Epithelial cell of esophagus (primary cell): ENCODE results near the gene SH3PXD2A.

Source experiments
- DNase-seq: peaks from one replicate; pipeline ENCODE4 v3.0.0; 2010; ENCODE audit warnings: low read depth
- H3K4me3 ChIP-seq: 2 replicates; pipeline ENCODE4 v1.5.1; 2011; ENCODE audit warnings: mild to moderate bottlenecking, low read length, control low read depth
- TF ChIP-seq, protein P1 (sequence below): IDR thresholded peaks from 2 replicates; pipeline ENCODE4 v1.5.1; 2011; ENCODE audit warnings: low read depth, mild to moderate bottlenecking, low read length, control low read depth, inconsistent platforms; ENCODE audit not compliant: insufficient read depth; ENCODE audit errors: missing control alignments

Gene SH3PXD2A

DNA sequence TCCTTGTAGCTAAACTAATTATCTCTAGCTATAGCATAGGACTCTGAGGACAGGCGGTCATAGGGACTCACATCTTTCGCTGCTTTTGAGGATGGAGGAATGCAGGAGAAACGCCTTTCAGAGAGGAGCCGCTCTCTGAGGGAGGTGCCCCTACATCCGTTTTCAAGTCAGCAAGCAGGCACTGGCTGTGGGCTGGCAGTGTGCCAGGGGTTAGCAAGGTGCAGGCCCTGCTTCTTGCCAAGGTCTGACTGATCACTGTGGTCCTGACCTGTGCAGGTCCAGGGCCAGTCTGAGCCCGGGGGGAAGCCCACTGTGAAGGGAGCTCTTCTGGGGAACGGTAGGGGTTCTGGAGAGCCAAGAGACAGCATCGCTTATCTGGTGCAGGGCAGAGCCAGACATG lies 89.4 kb downstream of the SH3PXD2A start:
- TF ChIP-seq, protein P1, sequence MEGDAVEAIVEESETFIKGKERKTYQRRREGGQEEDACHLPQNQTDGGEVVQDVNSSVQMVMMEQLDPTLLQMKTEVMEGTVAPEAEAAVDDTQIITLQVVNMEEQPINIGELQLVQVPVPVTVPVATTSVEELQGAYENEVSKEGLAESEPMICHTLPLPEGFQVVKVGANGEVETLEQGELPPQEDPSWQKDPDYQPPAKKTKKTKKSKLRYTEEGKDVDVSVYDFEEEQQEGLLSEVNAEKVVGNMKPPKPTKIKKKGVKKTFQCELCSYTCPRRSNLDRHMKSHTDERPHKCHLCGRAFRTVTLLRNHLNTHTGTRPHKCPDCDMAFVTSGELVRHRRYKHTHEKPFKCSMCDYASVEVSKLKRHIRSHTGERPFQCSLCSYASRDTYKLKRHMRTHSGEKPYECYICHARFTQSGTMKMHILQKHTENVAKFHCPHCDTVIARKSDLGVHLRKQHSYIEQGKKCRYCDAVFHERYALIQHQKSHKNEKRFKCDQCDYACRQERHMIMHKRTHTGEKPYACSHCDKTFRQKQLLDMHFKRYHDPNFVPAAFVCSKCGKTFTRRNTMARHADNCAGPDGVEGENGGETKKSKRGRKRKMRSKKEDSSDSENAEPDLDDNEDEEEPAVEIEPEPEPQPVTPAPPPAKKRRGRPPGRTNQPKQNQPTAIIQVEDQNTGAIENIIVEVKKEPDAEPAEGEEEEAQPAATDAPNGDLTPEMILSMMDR = no peak
- no peak for DNase-seq
- no peak overlapping the region for H3K4me3 ChIP-seq

DNA sequence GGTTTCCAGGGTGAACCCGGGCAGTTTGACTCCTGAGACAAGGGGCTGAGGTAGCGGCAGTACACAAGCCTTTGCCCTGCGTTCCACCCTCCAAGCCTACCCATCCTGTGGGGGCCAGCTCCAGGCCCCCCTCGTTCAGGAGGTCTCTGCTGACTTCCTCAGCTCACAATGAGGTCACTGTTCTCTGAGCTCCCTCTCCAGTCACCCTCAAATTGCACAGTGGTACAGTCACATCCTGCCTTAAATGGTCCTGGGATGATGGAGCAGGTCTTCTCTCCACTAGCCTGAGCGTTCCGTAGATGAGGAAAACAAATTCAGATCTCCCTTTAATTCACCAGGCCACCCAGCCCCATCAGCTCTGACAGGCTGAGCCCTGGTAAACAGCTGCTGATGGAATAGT lies 90.2 kb downstream of the SH3PXD2A start:
- TF ChIP-seq, protein P1 = no peak
- no peak overlapping the region for H3K4me3 ChIP-seq
- DNase-seq = peak; percentile 56

DNA sequence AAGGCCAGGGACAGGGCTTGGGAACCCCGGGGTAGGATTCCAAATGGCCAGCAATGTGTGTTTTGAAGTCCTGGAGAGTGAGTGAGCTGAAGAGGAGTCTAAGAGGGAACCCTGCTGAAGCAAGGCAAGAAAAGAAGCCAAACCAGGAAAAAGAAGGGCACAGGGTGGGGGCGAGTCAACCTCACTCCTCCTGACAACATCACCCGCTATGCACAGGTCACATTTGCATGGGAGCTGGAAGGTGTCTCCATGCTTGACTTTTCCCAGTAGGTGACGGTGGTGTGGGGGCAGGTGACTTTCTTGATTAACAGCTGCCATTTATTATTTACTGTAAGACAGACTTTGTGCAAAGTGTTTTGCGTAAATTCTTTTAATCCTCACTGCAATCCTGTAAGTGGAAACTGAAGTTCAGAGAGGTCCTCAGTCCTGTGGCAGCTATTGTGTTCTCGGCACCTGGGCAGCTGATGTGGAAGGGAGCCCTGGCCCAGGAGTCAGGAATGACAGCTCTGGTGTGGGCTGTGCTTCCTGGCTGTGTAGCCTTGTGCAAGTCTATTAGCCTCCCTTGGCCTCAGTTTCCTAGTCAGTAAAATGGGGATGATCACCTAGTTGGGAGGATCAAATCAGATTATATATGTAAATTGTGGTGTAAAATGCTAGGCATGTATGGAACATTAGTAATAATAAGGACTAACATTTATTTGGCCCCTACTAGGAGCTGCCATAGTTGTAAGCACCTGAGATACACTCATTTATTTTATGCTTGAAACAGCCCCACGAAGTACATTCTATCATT lies 90.9 kb downstream of the SH3PXD2A start:
- DNase-seq = no peak
- no peak overlapping the region for H3K4me3 ChIP-seq

DNA sequence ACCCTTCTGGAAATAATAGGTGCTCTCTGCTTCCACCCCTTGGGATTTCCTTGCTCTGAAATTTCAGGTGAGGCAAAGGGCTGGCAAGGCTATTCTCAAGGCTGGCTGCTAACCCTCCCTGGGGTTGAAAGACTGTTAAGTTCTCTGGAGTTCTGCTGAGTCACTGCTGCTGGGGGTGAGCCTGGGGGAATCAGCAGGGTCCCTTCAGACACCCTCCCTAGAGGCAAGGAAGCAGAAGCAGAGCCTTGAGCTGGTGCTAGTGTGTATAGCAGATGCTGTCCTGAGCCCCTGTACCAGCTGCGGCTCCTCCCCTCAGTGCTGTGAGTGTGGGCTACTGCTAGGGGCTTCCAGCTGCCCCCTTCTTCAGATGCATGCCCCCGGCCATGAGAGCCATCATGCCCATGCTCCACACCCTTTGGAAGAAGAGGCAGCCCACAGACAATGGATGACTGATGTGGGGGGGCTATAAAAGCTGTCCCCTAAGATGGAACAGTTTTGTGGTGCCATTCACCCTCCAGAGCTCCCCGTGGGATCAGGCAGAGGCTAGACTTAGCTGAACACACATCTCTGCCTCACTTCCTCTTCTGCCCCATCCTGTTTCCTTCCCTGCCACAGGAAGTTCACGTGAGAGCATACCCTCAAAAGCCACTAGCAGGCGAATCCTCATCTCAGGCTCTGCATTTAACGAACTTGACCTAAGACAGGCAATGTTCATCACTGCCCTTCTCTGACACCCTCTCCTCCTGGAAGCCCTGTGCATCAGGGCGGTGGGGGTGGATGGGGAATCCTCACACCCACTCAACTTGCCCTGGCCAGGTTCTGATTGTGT lies 91.8 kb downstream of the SH3PXD2A start:
- H3K4me3 ChIP-seq = no peak overlapping the region
- DNase-seq = no peak
- TF ChIP-seq, protein P1 = no peak

More for the DNA sequence above, 90.9 kb downstream of the SH3PXD2A start:
- TF ChIP-seq, protein P1 = no peak

DNA sequence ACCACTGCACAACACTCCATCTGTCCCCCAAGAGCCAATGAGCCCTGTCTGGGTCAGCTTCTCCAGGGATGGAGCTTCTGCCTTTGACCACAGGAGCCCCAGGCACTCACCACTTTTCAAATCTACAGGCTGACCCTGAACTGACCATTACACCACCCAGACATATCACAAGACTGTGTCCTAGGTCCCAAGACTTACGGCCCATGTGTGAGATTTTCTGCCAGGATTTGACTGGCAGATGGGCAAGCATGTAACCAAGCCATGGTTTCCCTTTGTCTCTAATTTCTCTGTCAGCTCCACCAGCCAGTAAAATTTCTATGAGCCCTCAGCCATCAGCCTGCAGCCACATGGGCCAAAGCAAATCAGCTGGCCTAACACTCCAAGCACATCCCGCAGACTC lies 92.5 kb downstream of the SH3PXD2A start:
- no peak overlapping the region for H3K4me3 ChIP-seq
- TF ChIP-seq, protein P1 = no peak
- no peak for DNase-seq

DNA sequence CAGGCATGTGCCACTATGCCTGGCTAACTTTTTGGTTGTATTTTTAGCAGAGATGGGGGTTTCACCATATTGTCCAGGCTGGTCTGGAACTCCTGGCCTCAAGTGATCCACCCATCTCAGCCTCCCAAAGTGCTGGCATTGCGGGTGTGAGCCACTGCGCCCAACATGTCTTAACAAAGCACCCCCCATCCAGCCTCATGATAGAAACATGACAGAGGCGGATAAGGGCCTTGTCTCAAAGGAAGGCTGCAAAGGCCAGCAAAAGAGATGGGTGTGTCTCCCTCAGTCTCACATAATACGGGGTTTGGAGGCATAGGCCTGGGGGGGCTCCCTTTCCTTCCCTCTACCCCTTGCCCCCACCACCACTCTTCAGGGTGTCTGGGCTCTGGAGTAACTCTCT lies 93.2 kb downstream of the SH3PXD2A start:
- peak; percentile 52 for DNase-seq
- H3K4me3 ChIP-seq = no peak overlapping the region
- TF ChIP-seq, protein P1 = no peak
